ENCODE measurements around the gene TMEM117. TPM values are rescaled to one million over a fixed set of nuclear protein-coding genes. Genes with fewer than 3 reads are reported as not detected.

The TMEM117 gene
- total RNA-seq, 6 experiments from 2014 or later = 5.5 to 8.8 (median 7.0) TPM

DNA sequence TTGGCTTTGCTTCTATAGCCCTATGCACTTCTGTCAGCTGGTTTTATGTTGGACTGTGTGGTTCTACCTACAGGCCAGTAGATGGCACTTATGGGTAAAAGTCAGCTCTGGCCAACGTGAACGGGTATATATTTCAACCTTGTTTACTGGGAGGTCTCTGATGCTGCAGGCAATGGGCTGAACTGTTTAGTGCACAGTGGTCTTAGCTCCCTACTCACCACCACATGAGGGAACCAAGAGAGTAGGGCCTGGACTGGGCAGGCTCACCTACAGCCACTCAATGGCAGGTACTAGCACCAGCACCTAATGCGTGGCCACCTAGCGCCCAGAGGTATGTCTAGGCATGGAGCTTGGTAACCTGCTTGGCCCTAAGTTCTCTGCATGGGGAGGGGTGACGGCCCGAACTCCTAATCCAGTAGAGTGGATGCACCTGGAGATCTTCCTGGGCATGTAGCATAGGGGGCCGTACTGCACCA is 481.8 kb downstream of the TMEM117 start:
- TF ChIP-seq, protein P1, sequence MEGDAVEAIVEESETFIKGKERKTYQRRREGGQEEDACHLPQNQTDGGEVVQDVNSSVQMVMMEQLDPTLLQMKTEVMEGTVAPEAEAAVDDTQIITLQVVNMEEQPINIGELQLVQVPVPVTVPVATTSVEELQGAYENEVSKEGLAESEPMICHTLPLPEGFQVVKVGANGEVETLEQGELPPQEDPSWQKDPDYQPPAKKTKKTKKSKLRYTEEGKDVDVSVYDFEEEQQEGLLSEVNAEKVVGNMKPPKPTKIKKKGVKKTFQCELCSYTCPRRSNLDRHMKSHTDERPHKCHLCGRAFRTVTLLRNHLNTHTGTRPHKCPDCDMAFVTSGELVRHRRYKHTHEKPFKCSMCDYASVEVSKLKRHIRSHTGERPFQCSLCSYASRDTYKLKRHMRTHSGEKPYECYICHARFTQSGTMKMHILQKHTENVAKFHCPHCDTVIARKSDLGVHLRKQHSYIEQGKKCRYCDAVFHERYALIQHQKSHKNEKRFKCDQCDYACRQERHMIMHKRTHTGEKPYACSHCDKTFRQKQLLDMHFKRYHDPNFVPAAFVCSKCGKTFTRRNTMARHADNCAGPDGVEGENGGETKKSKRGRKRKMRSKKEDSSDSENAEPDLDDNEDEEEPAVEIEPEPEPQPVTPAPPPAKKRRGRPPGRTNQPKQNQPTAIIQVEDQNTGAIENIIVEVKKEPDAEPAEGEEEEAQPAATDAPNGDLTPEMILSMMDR (IDR thresholded peaks at IDR 0.05) = peak; percentile 71
- Mint-ChIP-seq H3K27me3 (ENCODE audit: insufficient read depth) (no peaks in the 10 kb centered on the region; the same call in 1 of the 2 replicates), H3K9me3 (0 out of 2 replicates have a peak, but pooled peaks cover 3% of the 10 kb centered on the region), H3K4me3 (no peak overlapping the region), H3K27ac (no peak overlapping the region), H3K36me3 (ENCODE audit: low read depth) (no peaks in the 10 kb centered on the region; the same call in 1 of the 2 replicates), H3K4me1 (ENCODE audit: low read depth) (peaks cover 12% of the 10 kb centered on the region)
- peak; percentile 35 for DNase-seq

DNA sequence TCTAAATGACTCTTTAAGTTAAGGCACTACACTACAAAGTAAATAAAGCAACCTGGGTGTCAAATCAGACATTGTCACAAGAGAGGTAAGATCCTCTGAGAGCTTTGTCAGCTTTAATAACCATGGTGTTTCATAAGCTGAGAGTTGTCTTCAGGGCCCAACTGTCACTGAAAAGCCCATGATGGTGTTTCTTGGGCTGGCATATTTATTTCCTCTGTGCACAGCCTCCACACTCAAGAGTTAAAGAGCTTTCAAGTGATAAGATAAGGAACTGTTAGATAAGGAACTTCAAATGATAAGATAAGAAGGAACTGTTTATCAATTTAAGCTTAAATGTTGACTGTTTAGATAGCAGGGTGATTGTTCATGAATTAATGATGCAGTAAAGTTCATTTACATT is 495.4 kb downstream of the TMEM117 start:
- TF ChIP-seq, protein P1 (IDR thresholded peaks at IDR 0.05) = no peak
- no peaks in the 10 kb centered on the region; the same call in 1 of the 2 replicates for H3K36me3 Mint-ChIP-seq (ENCODE audit: low read depth)
- H3K9me3 Mint-ChIP-seq = no peaks in the 10 kb centered on the region
- no peak overlapping the region for H3K27ac Mint-ChIP-seq
- no peak for DNase-seq
- no peaks in the 10 kb centered on the region for H3K27me3 Mint-ChIP-seq (ENCODE audit: insufficient read depth)
- no peaks in the 10 kb centered on the region for H3K4me1 Mint-ChIP-seq (ENCODE audit: low read depth)
- no peak overlapping the region for H3K4me3 Mint-ChIP-seq

DNA sequence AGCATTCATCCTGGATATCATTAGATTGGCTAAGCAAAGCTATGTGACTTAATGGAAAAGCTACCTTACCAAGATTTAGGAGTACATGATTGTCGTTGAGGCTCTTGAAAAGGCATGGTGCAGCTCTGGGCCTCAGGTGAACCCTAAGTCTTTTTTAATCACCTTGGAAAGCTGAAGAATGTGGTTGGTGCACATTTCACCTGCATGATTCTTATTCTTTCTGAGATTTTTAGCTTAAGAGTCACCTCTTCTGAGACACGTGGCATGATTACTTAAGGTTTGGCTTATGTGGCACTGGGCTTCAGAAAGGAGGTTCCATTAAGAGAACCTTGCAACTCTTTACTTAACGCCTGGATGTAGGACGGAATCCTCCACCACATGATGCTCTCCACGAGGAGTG is 498.5 kb downstream of the TMEM117 start:
- no peak overlapping the region for H3K4me3 Mint-ChIP-seq
- H3K27me3 Mint-ChIP-seq (ENCODE audit: insufficient read depth) = no peaks in the 10 kb centered on the region; the same call in 1 of the 2 replicates
- no peaks in the 10 kb centered on the region for H3K4me1 Mint-ChIP-seq (ENCODE audit: low read depth)
- H3K27ac Mint-ChIP-seq = no peak overlapping the region
- no peaks in the 10 kb centered on the region for H3K9me3 Mint-ChIP-seq
- no peak for DNase-seq
- TF ChIP-seq, protein P1 (IDR thresholded peaks at IDR 0.05) = no peak
- H3K36me3 Mint-ChIP-seq (ENCODE audit: low read depth) = no peaks in the 10 kb centered on the region; the same call in 1 of the 2 replicates

DNA sequence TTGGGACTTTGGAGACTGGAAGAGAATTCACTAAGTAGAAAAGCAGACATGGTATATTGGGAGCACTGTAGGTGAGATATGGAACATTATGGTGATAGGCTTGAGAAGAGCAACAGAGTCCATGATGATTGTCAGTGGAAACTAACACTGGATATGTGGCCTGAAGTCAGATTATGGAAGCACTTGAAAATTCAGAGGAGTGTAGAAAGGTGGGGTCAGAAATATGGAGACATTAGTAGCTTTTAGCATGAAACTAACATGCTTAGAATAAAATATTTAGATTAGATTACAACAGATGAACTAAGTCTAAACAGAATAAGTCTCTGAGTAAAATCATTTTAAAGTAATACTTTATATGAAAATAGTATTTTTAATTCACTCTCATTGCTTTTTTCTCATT is 499.1 kb downstream of the TMEM117 start:
- H3K27ac Mint-ChIP-seq = no peak overlapping the region
- TF ChIP-seq, protein P1 (IDR thresholded peaks at IDR 0.05) = no peak
- H3K4me3 Mint-ChIP-seq = no peak overlapping the region
- DNase-seq = no peak
- no peaks in the 10 kb centered on the region for H3K9me3 Mint-ChIP-seq
- no peaks in the 10 kb centered on the region; the same call in 1 of the 2 replicates for H3K27me3 Mint-ChIP-seq (ENCODE audit: insufficient read depth)
- H3K4me1 Mint-ChIP-seq (ENCODE audit: low read depth) = no peaks in the 10 kb centered on the region
- no peaks in the 10 kb centered on the region; the same call in 1 of the 2 replicates for H3K36me3 Mint-ChIP-seq (ENCODE audit: low read depth)

DNA sequence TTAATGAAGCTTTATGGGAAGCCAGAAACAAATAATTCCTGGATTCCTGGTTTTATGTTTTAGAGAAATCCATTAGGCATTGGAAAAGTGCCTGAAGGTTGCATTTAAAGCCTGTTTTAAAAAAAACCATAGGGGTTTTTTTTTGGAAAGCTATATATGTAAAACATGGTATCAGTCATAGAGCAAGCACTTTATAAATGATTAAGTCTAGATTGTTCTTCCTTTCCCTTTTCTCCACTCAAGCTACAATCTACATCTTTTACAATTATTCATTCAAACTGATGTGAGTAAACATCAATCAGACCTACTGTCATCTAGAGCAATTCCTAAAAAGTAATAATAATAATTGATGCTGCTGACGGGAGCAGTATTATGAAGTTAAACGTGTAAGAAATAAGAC is 500.7 kb downstream of the TMEM117 start:
- no peak overlapping the region for H3K27ac Mint-ChIP-seq
- no peaks in the 10 kb centered on the region for H3K4me1 Mint-ChIP-seq (ENCODE audit: low read depth)
- H3K27me3 Mint-ChIP-seq (ENCODE audit: insufficient read depth) = no peaks in the 10 kb centered on the region; the same call in 1 of the 2 replicates
- no peak overlapping the region for H3K4me3 Mint-ChIP-seq
- DNase-seq = no peak
- H3K9me3 Mint-ChIP-seq = no peaks in the 10 kb centered on the region
- TF ChIP-seq, protein P1 (IDR thresholded peaks at IDR 0.05) = no peak
- no peaks in the 10 kb centered on the region; the same call in 1 of the 2 replicates for H3K36me3 Mint-ChIP-seq (ENCODE audit: low read depth)

Data from HFFc6 (cell line).